ENCODE results near the gene VGLL3.

VGLL3 gene

GRCh38 chr3:87006844-87007439 lies 16.0 kb upstream of the VGLL3 start:
- DNase-seq (ENCODE audit: low read depth in 1 of 2, low spot score in 1 of 2), result no peak
- Histone ChIP-seq H3K27me3 (ENCODE audit: insufficient read depth, poor library complexity, severe bottlenecking) (no peaks in the 10 kb centered on the region), H3K4me3 (replicated peaks; ENCODE audit: insufficient read depth, low read length) (no peak overlapping the region), H3K27ac (replicated peaks) (no peak overlapping the region)
- TF ChIP-seq SPI1 (IDR thresholded peaks at IDR 0.05; ENCODE audit: borderline replicate concordance, low read depth) (no peak), CTCF (IDR thresholded peaks at IDR 0.05; ENCODE audit: insufficient read depth, low read length) (no peak), REST (IDR thresholded peaks at IDR 0.05; ENCODE audit: insufficient replicate concordance, low read depth) (no peak), POLR2AphosphoS5 (IDR thresholded peaks at IDR 0.05; ENCODE audit: low read depth) (no peak), GABPA (IDR thresholded peaks at IDR 0.05; ENCODE audit: low read depth) (no peak)

- no peaks in the 10 kb centered on the region for H3K27me3 ChIP-seq (ENCODE audit: insufficient read depth, poor library complexity, severe bottlenecking)
- no peak overlapping the region for H3K4me3 ChIP-seq (replicated peaks; ENCODE audit: insufficient read depth, low read length)
- no peak overlapping the region for H3K27ac ChIP-seq (replicated peaks)
- TF ChIP-seq SPI1 (IDR thresholded peaks at IDR 0.05; ENCODE audit: borderline replicate concordance, low read depth) (no peak), REST (IDR thresholded peaks at IDR 0.05; ENCODE audit: insufficient replicate concordance, low read depth) (no peak), GABPA (IDR thresholded peaks at IDR 0.05; ENCODE audit: low read depth) (no peak), POLR2AphosphoS5 (IDR thresholded peaks at IDR 0.05; ENCODE audit: low read depth) (no peak), CTCF (IDR thresholded peaks at IDR 0.05; ENCODE audit: insufficient read depth, low read length) (no peak)
- DNase-seq (ENCODE audit: low read depth in 1 of 2, low spot score in 1 of 2), result no peak
Measured at GRCh38 chr3:87004883-87005282, 13.9 kb upstream of the VGLL3 start.

- TF ChIP-seq GABPA (IDR thresholded peaks at IDR 0.05; ENCODE audit: low read depth), result no peak
- no peak for TF ChIP-seq POLR2AphosphoS5 (IDR thresholded peaks at IDR 0.05; ENCODE audit: low read depth)
- no peak for TF ChIP-seq CTCF (IDR thresholded peaks at IDR 0.05; ENCODE audit: insufficient read depth, low read length)
- no peak for TF ChIP-seq SPI1 (IDR thresholded peaks at IDR 0.05; ENCODE audit: borderline replicate concordance, low read depth)
- TF ChIP-seq REST (IDR thresholded peaks at IDR 0.05; ENCODE audit: insufficient replicate concordance, low read depth), result no peak
- Histone ChIP-seq H3K27ac (replicated peaks) (no peak overlapping the region), H3K27me3 (ENCODE audit: insufficient read depth, poor library complexity, severe bottlenecking) (no peaks in the 10 kb centered on the region), H3K4me3 (replicated peaks; ENCODE audit: insufficient read depth, low read length) (no peak overlapping the region)
- no peak for DNase-seq (ENCODE audit: low read depth in 1 of 2, low spot score in 1 of 2)
Measured at GRCh38 chr3:87002346-87002745, 11.4 kb upstream of the VGLL3 start.

Data from HL-60 (cell line).